Choroid plexus epithelial cell (primary cell): ENCODE results near the gene OR4K15.

Experiments
- DNase-seq: peaks from one replicate; pipeline ENCODE4 v3.0.0-alpha.2; 2010; ENCODE audit warnings: low read depth
- H3K4me3 ChIP-seq: 2 replicates; pipeline ENCODE4 v1.5.1; 2011; ENCODE audit warnings: low read depth, mild to moderate bottlenecking, control low read depth, low read length, moderate library complexity
- CTCF ChIP-seq: conservative IDR thresholded peaks from 2 replicates; pipeline ENCODE4 v1.5.1; 2011; ENCODE audit warnings: low read depth, mild to moderate bottlenecking, control low read depth, inconsistent platforms, low read length, moderate library complexity

The OR4K15 gene

GRCh38 chr14:19993438-19993837, 18.0 kb downstream of the OR4K15 start:
- no peak overlapping the region for H3K4me3 ChIP-seq
- TF ChIP-seq CTCF: no peak
- no peak for DNase-seq

DNA sequence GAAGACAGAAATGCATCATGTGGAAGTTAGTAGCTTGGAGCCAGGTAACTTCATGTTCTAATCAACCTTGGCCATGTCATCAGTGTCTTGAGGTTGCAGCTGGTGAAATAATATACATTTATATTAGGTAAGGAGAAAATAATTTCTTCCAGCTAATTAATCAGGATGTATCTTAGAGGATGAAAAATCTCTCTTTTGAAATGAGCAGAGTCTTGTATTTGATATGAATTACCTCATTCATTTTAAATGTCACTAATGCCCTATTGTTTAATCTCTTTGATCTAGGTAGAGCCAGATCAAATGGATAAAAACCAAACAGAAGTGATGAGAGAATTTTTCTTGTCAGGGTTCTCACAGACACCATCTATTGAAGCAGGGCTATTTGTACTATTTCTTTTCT, 26.5 kb downstream of the OR4K15 start, which contains the start of gene OR4Q2:
OR4Q2 (plus strand) TSS at position 301 of the 400 bp plus-strand sequence.
- no peak within 1 kb of the TSS for H3K4me3 ChIP-seq
- no peak for DNase-seq
- TF ChIP-seq CTCF: no peak

DNA sequence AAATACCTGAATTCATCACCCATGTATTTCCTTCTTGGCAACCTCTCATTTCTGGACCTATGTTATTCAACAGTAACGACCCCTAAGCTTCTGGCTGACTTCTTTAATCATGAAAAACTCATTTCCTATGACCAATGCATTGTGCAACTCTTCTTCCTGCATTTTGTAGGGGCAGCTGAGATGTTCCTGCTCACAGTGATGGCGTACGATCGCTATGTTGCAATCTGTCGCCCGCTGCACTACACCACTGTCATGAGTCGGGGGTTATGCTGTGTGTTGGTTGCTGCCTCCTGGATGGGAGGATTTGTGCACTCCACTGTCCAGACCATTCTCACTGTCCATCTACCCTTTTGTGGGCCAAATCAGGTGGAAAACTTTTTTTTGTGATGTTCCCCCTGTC, 26.9 kb downstream of the OR4K15 start:
- no peak for DNase-seq
- H3K4me3 ChIP-seq: no peak overlapping the region
- TF ChIP-seq CTCF: no peak

GRCh38 chr14:20008156-20008555, 32.8 kb downstream of the OR4K15 start:
- DNase-seq: no peak
- TF ChIP-seq CTCF: no peak
- H3K4me3 ChIP-seq: no peak overlapping the region

- no peak for TF ChIP-seq CTCF
- no peak for DNase-seq
- no peak within 1 kb of the TSS for H3K4me3 ChIP-seq
Observed at GRCh38 chr14:20019257-20019865, 44.0 kb downstream of the OR4K15 start, which contains the start of gene OR4K14. Gene OR4K14, minus strand, starts transcription at chr14:20019307. Its CDS starts 4,114 bp downstream, at chr14:20015193.
